Fibroblast of skin of back (primary cell): ENCODE measurements around the gene NRIP3.
"Not testable (repeated sequence)": the region's sequence is repeated elsewhere in the genome, so short reads cannot be mapped to it uniquely, and the experiment has no call there.

ENCODE experiments used
- DNase-seq: peaks from one replicate; pipeline ENCODE4 v3.0.0-alpha.2; 2013

Gene NRIP3

DNA sequence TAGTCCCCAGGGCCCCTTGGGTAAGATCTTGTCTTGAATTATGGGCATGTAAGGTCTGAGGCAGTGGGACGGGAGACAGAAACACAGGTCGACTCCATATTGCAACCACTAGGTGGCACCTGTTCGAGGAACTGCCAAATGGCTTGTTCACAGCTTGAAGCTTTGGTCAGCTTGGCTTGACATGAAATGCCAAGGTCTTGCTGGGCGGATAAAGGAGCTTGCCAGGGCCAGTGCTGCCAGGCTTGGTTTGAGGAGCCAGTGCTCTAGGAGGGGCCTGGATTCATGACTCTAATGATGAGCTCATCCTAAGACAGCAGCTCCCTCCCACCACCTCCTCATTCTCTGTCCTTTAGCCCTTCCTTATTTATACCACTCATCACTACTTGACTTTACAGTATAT, 11.9 kb upstream of the NRIP3 start:
- DNase-seq = peak; percentile 70

DNA sequence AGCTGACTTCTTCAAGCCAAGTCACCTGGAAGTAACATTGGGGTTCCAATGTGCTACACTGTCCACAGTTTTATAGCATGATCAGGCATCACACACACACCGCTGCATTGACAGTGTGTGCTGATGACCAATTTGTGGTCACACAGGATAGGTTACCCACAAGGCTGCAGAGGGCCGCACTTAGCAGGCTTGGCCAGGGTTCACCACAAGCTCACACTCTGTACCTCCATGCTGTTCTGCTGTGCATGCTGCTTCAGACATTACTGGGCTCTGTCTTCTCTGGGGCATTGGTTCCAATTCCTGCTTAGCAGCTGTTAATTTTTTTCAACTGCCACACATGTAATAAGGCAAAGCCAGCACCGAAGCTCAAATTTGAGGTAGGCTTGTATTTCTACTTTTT, 11.0 kb upstream of the NRIP3 start:
- no peak for DNase-seq

- no peak for DNase-seq
Measured at GRCh38 chr11:9013373-9013772, 9.6 kb upstream of the NRIP3 start.

- not testable (repeated sequence) for DNase-seq
Measured at GRCh38 chr11:9009538-9009937, 5.7 kb upstream of the NRIP3 start.

DNA sequence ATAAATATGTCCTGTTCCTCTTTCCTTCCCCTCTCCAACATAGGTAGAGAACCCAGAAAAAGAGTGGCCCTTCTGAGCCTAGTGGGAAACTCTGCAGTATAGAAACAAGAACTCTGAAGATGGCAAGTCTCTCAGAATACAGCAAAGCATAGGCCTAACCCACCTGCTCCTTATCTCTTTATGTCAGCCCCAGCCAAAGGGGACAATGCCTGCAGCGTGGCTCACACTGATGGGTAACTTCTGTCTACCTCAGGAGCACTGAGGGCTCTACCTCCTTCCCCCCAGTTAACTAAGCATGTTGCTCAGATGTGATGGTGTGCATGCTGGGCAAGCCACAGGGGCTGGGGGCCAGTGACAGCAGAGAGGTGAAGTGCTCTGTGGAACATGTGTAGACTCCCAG, 4.9 kb upstream of the NRIP3 start:
- DNase-seq = no peak

GRCh38 chr11:9008011-9008550, 4.3 kb upstream of the NRIP3 start:
- no peak for DNase-seq

DNA sequence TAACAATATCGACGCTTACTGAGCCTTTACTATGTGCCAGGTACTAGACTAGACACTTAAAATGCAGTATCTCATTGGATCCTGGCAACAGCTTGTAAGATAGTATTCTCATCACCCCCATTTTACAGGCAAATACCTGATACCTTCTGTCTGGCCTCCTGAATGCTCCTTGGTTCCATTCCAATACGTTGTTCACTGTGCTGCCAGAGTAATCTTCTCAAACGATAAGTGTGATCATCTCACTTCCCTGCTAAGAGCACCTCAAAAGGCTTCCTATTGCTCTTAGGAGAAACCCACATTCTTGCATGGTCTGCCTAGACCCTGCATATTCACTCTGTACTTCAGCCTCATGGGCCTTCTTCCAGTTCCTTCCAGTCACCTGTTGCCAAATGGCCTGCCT, 1.3 kb upstream of the NRIP3 start:
- DNase-seq = no peak

DNA sequence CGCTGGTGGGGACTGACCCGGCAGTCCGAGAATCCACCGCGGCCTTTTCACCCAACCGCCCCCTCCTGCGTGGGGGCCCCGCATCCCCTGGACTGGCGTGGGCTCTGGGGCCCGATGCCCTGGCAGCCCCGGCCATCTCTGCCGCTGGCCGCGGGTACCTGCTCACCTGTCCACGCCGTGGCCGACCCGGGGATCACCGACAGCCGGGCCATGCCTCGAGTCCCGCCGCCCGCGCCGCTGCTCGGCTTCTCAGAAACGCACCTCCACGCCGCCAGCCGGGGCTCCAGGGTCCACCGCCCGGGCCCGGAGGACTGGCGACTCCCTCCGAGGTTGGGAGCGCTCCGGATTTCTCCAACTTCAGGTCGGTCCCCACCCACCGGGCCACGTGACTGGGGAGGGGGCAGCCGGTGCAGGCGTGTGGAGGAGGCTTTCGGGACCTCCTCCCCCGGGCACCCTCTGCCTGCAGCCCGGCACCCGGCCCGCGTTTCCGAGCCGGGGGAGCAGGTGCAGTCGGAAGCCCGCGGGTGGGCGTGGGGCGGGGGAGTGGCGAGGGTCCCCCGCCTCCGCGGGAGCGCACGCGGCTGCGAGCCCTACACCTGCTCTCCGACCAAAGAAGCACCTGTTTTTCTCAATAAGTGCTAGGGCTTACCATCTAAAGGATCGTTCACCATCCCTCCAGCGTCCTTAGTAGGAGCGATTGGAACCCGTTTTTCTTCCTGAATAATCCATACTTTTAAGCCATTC, 554 bp upstream of the NRIP3 start:
- no peak for DNase-seq

GRCh38 chr11:9002920-9003572, 755 bp downstream of the NRIP3 start:
- no peak for DNase-seq

DNA sequence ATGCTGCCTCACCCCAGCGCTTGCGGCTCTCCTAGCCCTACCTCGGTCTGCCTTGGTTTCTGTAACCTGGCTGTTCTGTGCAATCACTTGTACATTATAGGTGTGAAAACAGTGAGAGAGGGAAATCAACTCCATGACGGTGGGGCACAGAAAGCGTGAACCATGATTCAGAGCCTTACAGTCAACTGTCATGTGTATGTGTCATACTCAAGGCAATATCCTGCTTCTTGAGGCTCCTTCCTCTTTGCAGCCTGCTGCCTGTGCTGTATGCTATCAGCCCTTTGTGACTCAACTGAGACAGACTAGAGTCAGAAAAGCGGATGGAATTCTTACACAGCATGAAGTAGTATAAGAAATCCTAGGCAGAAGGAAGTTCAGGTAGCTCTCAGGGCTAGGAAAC, 2.1 kb downstream of the NRIP3 start:
- DNase-seq = peak; percentile 93

GRCh38 chr11:8998017-8998416, 5.8 kb downstream of the NRIP3 start:
- DNase-seq = no peak

DNA sequence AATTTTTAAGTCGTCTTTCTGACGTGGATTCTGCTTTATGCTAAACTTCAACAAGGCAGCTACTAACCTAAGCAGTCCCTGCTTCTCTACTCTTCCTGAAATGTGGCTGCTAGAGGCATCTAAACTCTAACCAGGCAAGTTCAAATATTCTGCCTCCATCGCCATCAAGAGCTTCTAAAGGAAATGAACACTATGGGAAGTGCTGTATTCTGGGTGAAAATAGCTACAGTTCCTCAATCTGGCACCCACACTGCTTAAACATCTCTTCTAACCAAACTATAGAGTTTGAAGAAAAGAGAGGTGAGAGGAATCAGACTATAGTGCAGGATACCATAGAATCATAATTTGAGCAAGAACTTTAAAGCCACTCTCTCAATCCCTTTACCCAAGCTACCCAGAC, 6.3 kb downstream of the NRIP3 start:
- DNase-seq = no peak

GRCh38 chr11:8989453-8989852, 14.3 kb downstream of the NRIP3 start:
- DNase-seq = peak; percentile 65

DNA sequence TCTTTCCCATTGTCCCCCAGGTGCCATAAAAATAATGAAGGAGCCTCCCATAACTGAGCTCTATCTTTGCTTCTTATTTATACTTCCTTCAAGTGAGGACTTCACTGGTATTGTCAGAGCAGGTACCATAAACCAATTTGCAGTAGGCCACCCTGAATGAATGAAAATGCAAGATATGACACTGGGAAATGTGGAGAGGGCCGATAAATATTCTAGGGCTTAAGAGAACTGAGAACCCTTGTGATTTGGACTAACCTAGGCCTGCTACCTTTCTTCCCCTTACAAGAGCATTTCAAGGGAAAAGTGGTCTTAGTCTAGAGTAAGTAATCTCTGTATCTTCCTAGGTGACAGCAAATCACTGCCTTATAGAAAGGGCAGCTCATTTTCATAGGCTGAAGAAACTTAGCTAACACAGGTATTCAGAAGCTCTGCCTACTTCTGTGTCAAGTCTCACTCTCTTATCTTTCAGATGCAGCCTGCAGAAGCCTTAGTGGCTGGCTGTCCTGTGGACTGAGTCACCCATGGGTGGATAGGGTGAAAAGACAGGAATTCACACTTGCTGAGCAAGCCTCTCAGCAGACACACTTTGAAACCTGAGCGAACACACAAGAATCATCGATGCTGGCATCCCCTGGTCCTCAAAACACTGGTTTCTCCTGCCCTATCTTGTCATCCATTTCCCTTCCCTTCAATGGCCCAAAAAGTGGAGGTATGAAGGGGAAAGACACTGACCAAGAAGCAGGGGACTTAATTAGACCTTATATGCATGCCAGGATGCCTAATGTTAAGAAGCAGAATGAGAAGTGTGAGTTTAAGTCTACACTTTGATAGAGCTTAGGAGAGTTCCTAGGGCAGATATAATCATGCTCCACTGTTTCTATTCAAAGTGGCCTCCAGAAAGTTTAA, 15.2 kb downstream of the NRIP3 start:
- peak; percentile 60 for DNase-seq

DNA sequence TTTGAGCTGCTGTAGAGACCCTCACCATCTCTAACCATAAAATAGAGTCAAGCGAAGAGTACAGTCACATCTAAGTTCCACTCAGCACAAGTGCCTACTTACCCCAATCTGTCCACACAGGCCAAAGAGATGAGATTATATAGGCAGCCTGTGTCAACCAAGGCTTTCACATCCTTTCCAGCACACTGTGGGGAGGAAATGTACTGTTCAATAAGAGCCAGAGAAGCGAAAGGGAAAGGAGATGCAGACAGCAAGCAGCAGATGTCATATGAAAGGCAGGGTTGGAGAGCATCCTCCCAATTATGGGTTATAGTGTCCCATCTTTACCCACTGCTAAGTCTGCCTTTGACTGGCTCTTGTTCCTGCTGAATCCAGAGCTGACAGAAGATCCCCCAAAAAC, 16.4 kb downstream of the NRIP3 start:
- no peak for DNase-seq

GRCh38 chr11:8986772-8987171, 17.0 kb downstream of the NRIP3 start:
- not testable (repeated sequence) for DNase-seq

- no peak for DNase-seq
Measured at GRCh38 chr11:8985462-8985861, 18.3 kb downstream of the NRIP3 start.

DNA sequence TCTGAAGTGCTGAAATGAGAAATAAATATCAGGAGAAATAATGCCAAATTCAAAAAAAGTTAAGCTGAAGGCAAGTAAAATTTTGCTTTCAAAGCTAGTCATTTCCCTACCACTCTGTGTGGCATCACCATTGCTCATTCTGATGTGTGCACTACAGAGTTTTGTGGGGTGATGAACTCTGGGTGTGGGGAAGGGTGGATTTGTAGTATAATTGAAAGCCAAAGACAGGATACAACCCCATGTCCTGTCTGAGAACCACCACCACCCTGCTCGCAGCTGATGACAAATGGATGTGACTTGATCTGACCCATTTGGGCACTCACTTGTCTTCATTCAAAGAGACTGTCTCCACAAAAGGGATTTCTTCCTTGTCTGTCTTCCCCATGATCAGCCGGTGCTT, 20.2 kb downstream of the NRIP3 start:
- DNase-seq = no peak

DNA sequence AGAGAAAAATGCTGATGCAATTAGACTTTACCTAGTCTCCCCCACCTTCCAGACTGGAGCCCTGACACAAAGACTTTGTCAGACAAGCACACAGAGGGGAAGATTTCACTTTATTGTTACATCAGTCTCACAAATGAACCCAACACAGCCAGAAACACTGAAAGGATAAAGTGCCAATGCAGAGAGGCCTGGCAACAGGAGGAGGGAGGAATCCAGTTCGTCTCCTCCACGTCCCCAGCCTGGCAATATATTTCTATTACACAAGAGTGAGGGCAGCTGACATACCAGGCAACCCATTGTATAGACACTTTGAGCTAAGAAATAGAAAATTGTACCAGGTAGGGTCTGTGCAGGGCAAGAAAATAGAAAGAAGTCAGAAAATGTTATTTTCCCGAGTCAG, 23.3 kb downstream of the NRIP3 start:
- no peak for DNase-seq

- DNase-seq = not testable (repeated sequence)
Measured at GRCh38 chr11:8979365-8979764, 24.4 kb downstream of the NRIP3 start.

DNA sequence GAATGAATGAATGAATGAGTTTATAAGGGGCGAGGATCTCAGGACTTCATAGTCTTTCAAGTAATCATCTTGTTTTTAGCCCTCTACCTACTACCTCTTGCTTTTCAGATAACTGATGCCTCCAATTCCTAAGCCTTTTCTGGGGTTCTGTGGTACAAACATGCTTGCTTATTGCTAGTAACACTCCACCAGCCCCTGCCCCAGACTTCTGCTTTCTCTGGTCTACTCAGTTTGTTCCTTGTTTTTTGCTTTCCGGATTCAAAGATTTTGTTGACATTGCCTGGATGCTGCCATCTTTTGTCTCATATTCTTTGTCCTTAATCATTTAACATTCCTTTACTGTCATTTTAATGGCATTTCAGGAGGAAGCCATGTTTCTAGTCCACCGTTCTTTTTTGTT, 30.7 kb downstream of the NRIP3 start:
- peak; percentile 35 for DNase-seq

DNA sequence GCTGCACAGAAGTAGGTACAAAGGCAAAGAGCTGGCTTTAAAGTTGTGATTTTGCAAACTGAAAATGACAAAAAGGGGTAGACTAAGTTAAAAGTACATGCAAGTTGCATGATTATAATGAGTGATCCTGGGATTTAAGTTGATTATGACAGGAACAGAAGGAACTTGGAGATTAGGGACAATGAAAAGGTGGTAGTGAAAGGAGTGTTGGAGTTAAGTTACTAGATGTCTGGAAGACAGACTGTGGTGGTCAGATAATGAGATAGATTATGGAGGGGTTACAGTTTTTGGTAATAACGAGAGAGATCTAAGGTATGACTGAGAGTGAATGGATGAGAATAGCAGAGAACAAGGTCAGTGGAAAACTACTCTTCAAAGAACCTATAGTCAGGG, 31.9 kb downstream of the NRIP3 start:
- DNase-seq = no peak
